Panc1 (cell line): Measurements from ENCODE around the gene DEAF1. TPM values are rescaled to one million over a fixed set of nuclear protein-coding genes. Genes with fewer than 3 reads are reported as not detected.

Experiments used
- ATAC-seq: fragments of 200-7000 bp; cut with Tn5 transposase; 2 replicates; pipeline ENCODE4 v1.9.1; 2020; ENCODE audit warnings: mild to moderate bottlenecking, moderate library complexity
- BruUV-seq: library from RNA; stranded (reverse); fragments of 400-500 nt; replicated peaks from 2 replicates; lab custom pipeline; 2021; lab: Mats Ljungman, UMichigan
- CTCF ChIA-PET: fragments of 300-600 bp; sonication (Branson Sonifier 250); formaldehyde crosslinking; loops from one replicate; lab custom pipeline; 2022; ENCODE audit warnings: antibody characterized with exemption; lab: Charles Lee
- POLR2A ChIA-PET: fragments of 300-600 bp; sonication (Branson Sonifier 250); formaldehyde crosslinking; loops from one replicate; lab custom pipeline; 2022; ENCODE audit warnings: antibody characterized with exemption; lab: Charles Lee
- DNase-seq: peaks from one replicate; pipeline ENCODE4 v3.0.0-alpha.2; 2010; ENCODE audit warnings: low read depth, low spot score
- H3K27ac ChIP-seq: 2 replicates; pipeline ENCODE4 v1.5.1; 2011; ENCODE audit warnings: mild to moderate bottlenecking, low read length, inconsistent platforms
- H3K27me3 ChIP-seq: fragments of 200-500 bp; sonication (Bioruptor generic); 2 replicates; pipeline ENCODE4 v1.6.0; 2014; ENCODE audit warnings: low read length, inconsistent platforms; ENCODE audit not compliant: control insufficient read depth, insufficient read depth
- H3K36me3 ChIP-seq: fragments of 200-500 bp; sonication (Bioruptor generic); 2 replicates; pipeline ENCODE4 v1.5.1; 2014; ENCODE audit warnings: inconsistent platforms, mild to moderate bottlenecking, low read length, moderate library complexity; ENCODE audit not compliant: control insufficient read depth, insufficient read depth
- H3K4me1 ChIP-seq: 2 replicates; pipeline ENCODE4 v1.5.1; 2011; ENCODE audit warnings: inconsistent platforms, mild to moderate bottlenecking, low read length, moderate library complexity; ENCODE audit not compliant: control insufficient read depth, insufficient read depth
- H3K4me3 ChIP-seq, 2 experiments: 2 replicates each; pipeline ENCODE4 v1.5.1; 2011 to 2012; ENCODE audit warnings: low read depth in 2 of 2, low read length in 2 of 2, mild to moderate bottlenecking in 2 of 2, inconsistent platforms in 1 of 2, moderate library complexity in 1 of 2
- H3K9me3 ChIP-seq: fragments of 200-500 bp; sonication (Bioruptor generic); 2 replicates; pipeline ENCODE4 v1.5.1; 2014; ENCODE audit warnings: low read depth, mild to moderate bottlenecking, inconsistent platforms, low read length, moderate library complexity; ENCODE audit not compliant: control insufficient read depth, insufficient read depth
- CTCF ChIP-seq: fragments of 450-650 bp; IDR thresholded peaks from 2 replicates; pipeline ENCODE4 v1.5.1; 2017; ENCODE audit warnings: mild to moderate bottlenecking
- POLR2AphosphoS5 ChIP-seq: IDR thresholded peaks from 2 replicates; pipeline ENCODE4 v1.6.1; 2012; ENCODE audit warnings: mild to moderate bottlenecking, low read depth, low read length, moderate library complexity
- REST ChIP-seq, 2 experiments: IDR thresholded peaks; 2 replicates each; pipeline ENCODE4 v1.6.1; 2011 to 2012; ENCODE audit warnings: low read depth in 2 of 2, control low read depth in 1 of 2, low read length in 1 of 2, mild to moderate bottlenecking in 1 of 2, moderate library complexity in 1 of 2; ENCODE audit not compliant: insufficient read depth in 1 of 2
- SIN3A ChIP-seq: IDR thresholded peaks from 2 replicates; pipeline ENCODE4 v1.6.1; 2012; ENCODE audit warnings: low read depth, mild to moderate bottlenecking, low read length, moderate library complexity, borderline replicate concordance; ENCODE audit not compliant: insufficient read depth
- TCF7L2 ChIP-seq: IDR thresholded peaks from 2 replicates; pipeline ENCODE4 v1.6.1; 2011; ENCODE audit warnings: mild to moderate bottlenecking, low read depth, low read length, inconsistent platforms
- in situ Hi-C: cut with HindIII; loops from 2 replicates; pipeline ENCODE4 v1.10.0; 2016; ENCODE audit warnings: low sequenced_read_pairs, low pct_unique_long_range_greater_than_20kb
- intact Hi-C: fragments of 100-400 bp; cut with micrococcal nuclease; formaldehyde crosslinking; loops from one replicate; pipeline ENCODE4 v1.10.0; 2022; ENCODE audit not compliant: unreplicated experiment
- total RNA-seq: library from RNA; stranded (reverse); gene quantifications from one replicate; pipeline ENCODE4 v1.2.1, GENCODE V29; 2021; ENCODE audit not compliant: unreplicated experiment

DEAF1 gene
- total RNA-seq, 1 experiment from 2014 or later, result 105 TPM

- Histone ChIP-seq H3K4me3 (no peak overlapping the region), H3K27me3 (no peaks in the 10 kb centered on the region), H3K27ac (no peak overlapping the region), H3K9me3 (no peaks in the 10 kb centered on the region), H3K36me3 (peaks cover 5% of the 10 kb centered on the region; the same call in 1 of the 2 replicates), H3K4me1 (peaks cover 17% of the 10 kb centered on the region)
- intact Hi-C loops (loop anchor here (5.0 to 10.0 kb wide), 2 partner anchors 60 to 168 kb away; no protein-coding TSS in a partner anchor), in situ Hi-C loops (no loop called here)
- ChIA-PET POLR2A (no interaction called here), CTCF (interaction anchor here (0.6 to 1.4 kb wide), 5 partner anchors 10 to 56 kb away, joined by 4 to 11 read pairs (median 5); no protein-coding TSS in a partner anchor)
- no peak for ATAC-seq
- no TSS peak for BruUV-seq
- TF ChIP-seq TCF7L2 (no peak), REST (IDR thresholded peaks at IDR 0.05; ENCODE audit: insufficient read depth in 1 of 2, low read depth in 2 of 2, low read length in 1 of 2) (no peak), CTCF (no peak), SIN3A (no peak), POLR2AphosphoS5 (no peak)
- DNase-seq, result no peak
Observed at GRCh38 chr11:722346-722811, 27.4 kb upstream of the DEAF1 start.

GRCh38 chr11:721741-722345 is 26.8 kb upstream of the DEAF1 start:
- Histone ChIP-seq H3K27me3 (no peaks in the 10 kb centered on the region), H3K36me3 (peaks cover 5% of the 10 kb centered on the region; the same call in 1 of the 2 replicates), H3K9me3 (no peaks in the 10 kb centered on the region), H3K27ac (no peak overlapping the region), H3K4me3 (no peak overlapping the region), H3K4me1 (peaks cover 12% of the 10 kb centered on the region)
- in situ Hi-C loops, result no loop called here
- ChIA-PET CTCF (interaction anchor here (0.6 to 1.4 kb wide), 4 partner anchors 9 to 30 kb away, joined by 4 to 11 read pairs (median 5); no protein-coding TSS in a partner anchor), POLR2A (interaction anchor here (0.8 kb wide), 1 partner anchor 26 kb away, joined by 3 read pairs; the partner anchor contains the start of genes DEAF1 and TMEM80)
- DNase-seq (no peak), ATAC-seq (peak; percentile 23)
- TF ChIP-seq POLR2AphosphoS5 (no peak), REST (IDR thresholded peaks at IDR 0.05; ENCODE audit: insufficient read depth in 1 of 2, low read depth in 2 of 2, low read length in 1 of 2) (no peak), SIN3A (no peak), CTCF (no peak), TCF7L2 (no peak)
- intact Hi-C loops, result loop anchor here (5.0 to 10.0 kb wide), 2 partner anchors 60 to 167 kb away; no protein-coding TSS in a partner anchor
- BruUV-seq, result no TSS peak
